Measurements from ENCODE around the gene TACR1.

Gene TACR1

DNA sequence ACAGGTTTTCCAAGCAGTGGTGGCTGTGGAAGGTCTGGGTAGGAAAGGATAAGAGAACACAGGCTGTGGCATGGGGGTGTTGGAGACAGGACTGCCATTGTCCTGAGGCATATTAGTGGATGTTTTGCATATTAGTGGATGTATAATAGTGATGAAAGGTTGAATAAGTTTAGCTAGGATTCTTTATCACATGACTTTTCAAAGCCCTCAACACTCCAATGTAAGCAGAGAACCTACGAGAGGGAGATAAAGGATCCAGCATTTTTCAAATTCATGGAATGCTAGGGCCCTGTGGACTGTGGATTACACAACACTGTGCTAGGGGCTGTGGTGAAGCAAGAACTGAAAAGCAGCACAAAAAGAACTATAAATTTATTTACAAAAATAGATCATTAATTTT lies 177.6 kb downstream of the TACR1 start:
- Mint-ChIP-seq H3K27ac (no peak overlapping the region), H3K27me3 (ENCODE audit: low read depth, poor library complexity) (peaks cover 3% of the 10 kb centered on the region), H3K36me3 (ENCODE audit: low read depth) (no peaks in the 10 kb centered on the region), H3K9me3 (no peaks in the 10 kb centered on the region), H3K4me3 (no peak overlapping the region), H3K4me1 (peaks cover 19% of the 10 kb centered on the region)
- DNase-seq = no peak
- TF ChIP-seq, protein P1, sequence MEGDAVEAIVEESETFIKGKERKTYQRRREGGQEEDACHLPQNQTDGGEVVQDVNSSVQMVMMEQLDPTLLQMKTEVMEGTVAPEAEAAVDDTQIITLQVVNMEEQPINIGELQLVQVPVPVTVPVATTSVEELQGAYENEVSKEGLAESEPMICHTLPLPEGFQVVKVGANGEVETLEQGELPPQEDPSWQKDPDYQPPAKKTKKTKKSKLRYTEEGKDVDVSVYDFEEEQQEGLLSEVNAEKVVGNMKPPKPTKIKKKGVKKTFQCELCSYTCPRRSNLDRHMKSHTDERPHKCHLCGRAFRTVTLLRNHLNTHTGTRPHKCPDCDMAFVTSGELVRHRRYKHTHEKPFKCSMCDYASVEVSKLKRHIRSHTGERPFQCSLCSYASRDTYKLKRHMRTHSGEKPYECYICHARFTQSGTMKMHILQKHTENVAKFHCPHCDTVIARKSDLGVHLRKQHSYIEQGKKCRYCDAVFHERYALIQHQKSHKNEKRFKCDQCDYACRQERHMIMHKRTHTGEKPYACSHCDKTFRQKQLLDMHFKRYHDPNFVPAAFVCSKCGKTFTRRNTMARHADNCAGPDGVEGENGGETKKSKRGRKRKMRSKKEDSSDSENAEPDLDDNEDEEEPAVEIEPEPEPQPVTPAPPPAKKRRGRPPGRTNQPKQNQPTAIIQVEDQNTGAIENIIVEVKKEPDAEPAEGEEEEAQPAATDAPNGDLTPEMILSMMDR (IDR thresholded peaks at IDR 0.05) = no peak

DNA sequence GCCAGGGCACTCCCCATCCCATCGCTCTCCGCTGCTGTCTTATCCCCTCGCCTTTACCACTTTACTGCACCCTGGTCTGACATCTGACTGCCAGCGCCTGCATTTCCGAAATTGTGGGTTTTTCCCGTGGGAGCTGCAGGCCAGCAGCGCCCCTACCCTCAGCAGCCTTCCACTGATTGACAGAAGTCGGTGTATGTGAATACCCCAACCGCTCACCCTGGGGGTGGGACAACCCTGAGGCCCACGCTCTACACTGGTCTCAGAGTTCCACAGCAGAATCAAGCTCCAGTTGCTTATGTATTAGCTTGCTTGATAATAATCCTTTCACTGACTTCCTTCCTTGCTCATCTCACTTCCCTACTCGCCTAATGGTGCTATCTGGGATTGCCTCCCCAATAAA lies 178.8 kb downstream of the TACR1 start:
- H3K4me3 Mint-ChIP-seq = no peak overlapping the region
- no peaks in the 10 kb centered on the region for H3K9me3 Mint-ChIP-seq

DNA sequence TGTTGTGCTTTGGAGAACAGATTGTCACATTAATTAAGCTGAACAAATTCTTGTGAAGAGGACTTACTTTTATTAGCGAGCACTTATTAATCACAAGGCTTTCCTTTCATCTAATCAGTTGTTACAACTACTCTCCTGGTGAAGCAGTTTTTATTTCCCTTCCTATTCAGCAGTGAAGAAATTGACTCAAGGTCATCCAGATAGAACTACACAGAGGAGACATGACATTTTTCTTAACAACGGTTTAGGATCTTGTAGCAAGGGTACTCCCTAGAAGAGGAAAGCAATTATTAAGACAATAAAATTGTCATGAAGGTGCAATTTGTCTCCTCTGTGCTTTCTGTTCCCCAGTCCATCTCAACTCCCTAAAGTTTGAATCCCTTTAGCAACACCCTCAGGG lies 179.5 kb downstream of the TACR1 start:
- TF ChIP-seq, protein P1 (IDR thresholded peaks at IDR 0.05) = no peak
- Mint-ChIP-seq H3K4me3 (no peak overlapping the region), H3K4me1 (peaks cover 19% of the 10 kb centered on the region), H3K27ac (peak overlapping the region; percentile 94), H3K36me3 (ENCODE audit: low read depth) (no peaks in the 10 kb centered on the region), H3K9me3 (peaks cover 5% of the 10 kb centered on the region), H3K27me3 (ENCODE audit: low read depth, poor library complexity) (peaks cover 3% of the 10 kb centered on the region)
- DNase-seq = no peak

More for the DNA sequence above, 178.8 kb downstream of the TACR1 start:
- H3K27me3 Mint-ChIP-seq (ENCODE audit: low read depth, poor library complexity) = peaks cover 3% of the 10 kb centered on the region
- H3K4me1 Mint-ChIP-seq = peaks cover 19% of the 10 kb centered on the region
- no peak for DNase-seq
- H3K36me3 Mint-ChIP-seq (ENCODE audit: low read depth) = no peaks in the 10 kb centered on the region
- TF ChIP-seq, protein P1 (IDR thresholded peaks at IDR 0.05) = no peak
- H3K27ac Mint-ChIP-seq = peak overlapping the region; percentile 67

DNA sequence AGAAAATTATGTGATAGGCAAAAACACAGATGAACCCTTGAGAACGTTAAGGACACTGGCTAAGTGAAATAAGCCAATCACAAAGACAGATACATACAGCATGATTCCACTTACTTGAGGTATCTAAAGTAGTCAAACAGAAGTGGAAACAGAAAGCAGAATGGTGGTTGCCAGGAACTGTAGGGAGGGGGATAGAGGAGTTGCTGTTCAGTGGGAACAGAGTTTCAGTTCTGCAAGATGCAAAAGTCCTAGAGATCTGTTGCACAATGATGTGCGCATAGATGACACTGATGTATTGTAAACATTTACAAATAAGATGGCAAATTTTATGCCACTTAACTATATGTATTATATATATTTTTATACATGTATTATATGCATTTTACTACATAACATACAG lies 181.2 kb downstream of the TACR1 start:
- no peak for DNase-seq
- Mint-ChIP-seq H3K27ac (no peak overlapping the region), H3K4me3 (no peak overlapping the region), H3K4me1 (peaks cover 19% of the 10 kb centered on the region), H3K36me3 (ENCODE audit: low read depth) (no peaks in the 10 kb centered on the region), H3K27me3 (ENCODE audit: low read depth, poor library complexity) (peaks cover 3% of the 10 kb centered on the region), H3K9me3 (peaks cover 11% of the 10 kb centered on the region)
- TF ChIP-seq, protein P1 (IDR thresholded peaks at IDR 0.05) = no peak

DNA sequence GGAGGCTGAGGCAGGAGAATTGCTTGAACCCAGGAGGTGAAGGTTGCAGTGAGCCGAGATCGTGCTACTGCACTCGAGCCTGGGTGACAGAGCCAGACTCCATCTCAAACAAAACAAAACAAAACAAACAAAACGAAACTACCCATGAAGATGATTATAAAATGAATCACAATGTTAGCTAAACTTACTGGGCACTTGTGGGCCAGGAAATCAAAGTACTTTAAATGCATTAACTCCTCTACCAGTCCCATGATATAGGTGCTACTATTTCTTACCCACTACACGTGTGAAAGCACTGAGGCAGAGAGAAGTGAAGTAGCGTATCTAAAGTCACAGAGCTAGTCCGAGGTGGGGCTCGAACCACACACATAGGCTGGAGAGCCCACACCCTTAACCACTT lies 187.2 kb downstream of the TACR1 start:
- Mint-ChIP-seq H3K9me3 (peaks cover 11% of the 10 kb centered on the region), H3K4me1 (no peaks in the 10 kb centered on the region), H3K27ac (no peak overlapping the region), H3K27me3 (ENCODE audit: low read depth, poor library complexity) (no peaks in the 10 kb centered on the region), H3K36me3 (ENCODE audit: low read depth) (no peaks in the 10 kb centered on the region), H3K4me3 (no peak overlapping the region)
- TF ChIP-seq, protein P1 (IDR thresholded peaks at IDR 0.05) = no peak
- no peak for DNase-seq

DNA sequence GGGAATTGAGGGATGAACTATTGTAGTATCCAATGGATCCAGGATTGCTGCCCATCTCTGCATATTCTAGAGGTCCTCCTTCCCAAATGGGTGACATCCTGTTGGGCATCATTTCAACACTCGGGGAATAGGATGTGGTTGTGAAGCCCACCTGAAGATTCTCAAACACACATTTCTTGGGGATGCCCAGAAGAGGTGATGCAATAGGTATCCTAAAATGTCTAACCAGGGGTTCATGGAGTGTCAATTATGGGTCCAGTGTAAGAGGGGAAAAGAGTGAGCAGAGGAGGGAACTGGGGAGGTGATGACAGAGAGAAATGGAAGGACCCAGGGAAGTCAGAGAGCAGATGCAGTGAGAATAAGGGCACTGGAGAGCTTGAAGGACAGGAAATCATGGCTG lies 188.7 kb downstream of the TACR1 start:
- Mint-ChIP-seq H3K27me3 (ENCODE audit: low read depth, poor library complexity) (no peaks in the 10 kb centered on the region), H3K9me3 (peaks cover 14% of the 10 kb centered on the region), H3K4me3 (no peak overlapping the region), H3K4me1 (no peaks in the 10 kb centered on the region), H3K27ac (no peak overlapping the region), H3K36me3 (ENCODE audit: low read depth) (no peaks in the 10 kb centered on the region)
- TF ChIP-seq, protein P1 (IDR thresholded peaks at IDR 0.05) = no peak
- DNase-seq = no peak
